ENCODE results near the gene GAS6.

GAS6 gene

GRCh38 chr13:113856716-113857065 lies 7.2 kb downstream of the GAS6 start:
- Histone ChIP-seq H3K9ac (ENCODE audit: low read length) (no peak overlapping the region), H3K27ac (ENCODE audit: low read depth, low read length) (no peak overlapping the region)

GRCh38 chr13:113855931-113856715 lies 7.8 kb downstream of the GAS6 start:
- Histone ChIP-seq H3K4me3 (ENCODE audit: insufficient read depth, low read length, poor library complexity, severe bottlenecking) (no peak overlapping the region), H2AFZ (ENCODE audit: low read depth, low read length, severe bottlenecking) (no peak overlapping the region), H3K36me3 (ENCODE audit: low read length) (no peaks in the 10 kb centered on the region), H4K20me1 (ENCODE audit: low read depth, low read length) (no peaks in the 10 kb centered on the region), H3K9ac (ENCODE audit: low read length) (no peak overlapping the region), H3K9me3 (ENCODE audit: insufficient read depth, low read length) (peaks cover 6% of the 10 kb centered on the region; the same call in 1 of the 2 replicates), H3K4me2 (ENCODE audit: low read depth, low read length, poor library complexity, severe bottlenecking) (no peak overlapping the region), H3K27me3 (ENCODE audit: low read length) (no peaks in the 10 kb centered on the region), H3K27ac (ENCODE audit: low read depth, low read length) (no peak overlapping the region), H3K79me2 (ENCODE audit: insufficient read depth, low read length) (no peaks in the 10 kb centered on the region), H3K9me2 (replicated peaks; ENCODE audit: insufficient read depth, low read length) (no peaks in the 10 kb centered on the region), H3F3A (ENCODE audit: insufficient read depth) (no peaks in the 10 kb centered on the region)
- TF ChIP-seq CTCF (IDR thresholded peaks at IDR 0.05; ENCODE audit: insufficient read depth, low read length, poor library complexity, severe bottlenecking), result no peak
- no peak for TF ChIP-seq EZH2phosphoT487 (conservative IDR thresholded peaks at IDR 0.05; ENCODE audit: low read length)

More at GRCh38 chr13:113856716-113857065, 7.2 kb downstream of the GAS6 start:
- TF ChIP-seq CTCF (IDR thresholded peaks at IDR 0.05; ENCODE audit: insufficient read depth, low read length, poor library complexity, severe bottlenecking), result no peak
- TF ChIP-seq EZH2phosphoT487 (conservative IDR thresholded peaks at IDR 0.05; ENCODE audit: low read length), result no peak
- Histone ChIP-seq H3K36me3 (ENCODE audit: low read length) (no peaks in the 10 kb centered on the region), H3K9me2 (replicated peaks; ENCODE audit: insufficient read depth, low read length) (no peaks in the 10 kb centered on the region), H2AFZ (ENCODE audit: low read depth, low read length, severe bottlenecking) (no peak overlapping the region), H4K20me1 (ENCODE audit: low read depth, low read length) (no peaks in the 10 kb centered on the region), H3K79me2 (ENCODE audit: insufficient read depth, low read length) (no peaks in the 10 kb centered on the region), H3K27me3 (ENCODE audit: low read length) (no peaks in the 10 kb centered on the region), H3K9me3 (ENCODE audit: insufficient read depth, low read length) (peaks cover 6% of the 10 kb centered on the region; the same call in 1 of the 2 replicates), H3F3A (ENCODE audit: insufficient read depth) (no peaks in the 10 kb centered on the region), H3K4me3 (ENCODE audit: insufficient read depth, low read length, poor library complexity, severe bottlenecking) (no peak overlapping the region), H3K4me2 (ENCODE audit: low read depth, low read length, poor library complexity, severe bottlenecking) (no peak overlapping the region)

GRCh38 chr13:113855012-113855921 lies 8.6 kb downstream of the GAS6 start:
- H3K4me2 ChIP-seq (ENCODE audit: low read depth, low read length, poor library complexity, severe bottlenecking), result no peak overlapping the region
- H2AFZ ChIP-seq (ENCODE audit: low read depth, low read length, severe bottlenecking), result no peak overlapping the region
- no peaks in the 10 kb centered on the region for H3K27me3 ChIP-seq (ENCODE audit: low read length)
- no peak overlapping the region for H3K27ac ChIP-seq (ENCODE audit: low read depth, low read length)
- no peak overlapping the region for H3K9ac ChIP-seq (ENCODE audit: low read length)
- no peaks in the 10 kb centered on the region for H3K36me3 ChIP-seq (ENCODE audit: low read length)
- no peaks in the 10 kb centered on the region for H4K20me1 ChIP-seq (ENCODE audit: low read depth, low read length)
- no peaks in the 10 kb centered on the region for H3F3A ChIP-seq (ENCODE audit: insufficient read depth)
- H3K9me2 ChIP-seq (replicated peaks; ENCODE audit: insufficient read depth, low read length), result no peaks in the 10 kb centered on the region
- H3K9me3 ChIP-seq (ENCODE audit: insufficient read depth, low read length), result peaks cover 6% of the 10 kb centered on the region; the same call in 1 of the 2 replicates
- TF ChIP-seq CTCF (IDR thresholded peaks at IDR 0.05; ENCODE audit: insufficient read depth, low read length, poor library complexity, severe bottlenecking) (no peak), EZH2phosphoT487 (conservative IDR thresholded peaks at IDR 0.05; ENCODE audit: low read length) (no peak)
- no peak overlapping the region for H3K4me3 ChIP-seq (ENCODE audit: insufficient read depth, low read length, poor library complexity, severe bottlenecking)
- H3K79me2 ChIP-seq (ENCODE audit: insufficient read depth, low read length), result no peaks in the 10 kb centered on the region

Data from SU-DHL-6 (cell line).